NCI-H82 treated with DMSO at 0.1 percent for 48 hours (cell line): ENCODE data around the gene DIPK1B.

Experiments used
- DNase-seq: peaks from one replicate; lab custom pipeline; 2025; ENCODE audit not compliant: unreplicated experiment; lab: John Stamatoyannopoulos, UW

Gene DIPK1B

GRCh38 chr9:136673088-136673974 lies 39.0 kb upstream of the DIPK1B start:
- DNase-seq: no peak

- no peak for DNase-seq
These were observed 38.2 kb upstream of the DIPK1B start for GRCh38 chr9:136673975-136674785.

- no peak for DNase-seq
These were observed 37.5 kb upstream of the DIPK1B start for GRCh38 chr9:136674786-136675349.

GRCh38 chr9:136675477-136676296 lies 36.7 kb upstream of the DIPK1B start:
- DNase-seq: no peak

DNA sequence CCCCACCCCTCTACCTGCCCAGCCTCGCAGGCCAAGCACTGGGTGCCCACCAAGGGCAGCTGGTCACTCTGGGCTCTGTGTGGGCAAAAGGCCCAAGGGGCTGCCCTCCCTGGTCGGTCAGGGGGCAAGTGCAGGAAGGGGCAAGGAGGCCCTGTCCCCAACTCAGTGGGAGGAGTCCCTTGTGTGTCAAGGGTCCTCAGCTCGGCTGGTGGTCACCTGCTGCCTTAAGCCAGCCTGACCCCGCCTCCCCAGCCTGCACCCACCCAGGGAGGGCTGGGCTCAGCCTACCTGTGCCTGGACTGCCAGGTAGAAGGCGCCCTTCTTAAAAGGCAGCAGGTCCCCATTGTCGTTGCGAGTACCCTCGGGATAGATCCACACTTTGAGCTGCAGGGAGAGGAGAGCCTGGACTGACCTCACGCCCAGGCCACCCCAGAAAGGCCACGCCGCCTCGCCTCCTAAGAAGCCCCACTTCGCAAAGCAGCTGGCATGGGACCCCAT lies 36.0 kb upstream of the DIPK1B start:
- no peak for DNase-seq

- DNase-seq: no peak
These were observed 35.3 kb upstream of the DIPK1B start for GRCh38 chr9:136676920-136677686.

DNA sequence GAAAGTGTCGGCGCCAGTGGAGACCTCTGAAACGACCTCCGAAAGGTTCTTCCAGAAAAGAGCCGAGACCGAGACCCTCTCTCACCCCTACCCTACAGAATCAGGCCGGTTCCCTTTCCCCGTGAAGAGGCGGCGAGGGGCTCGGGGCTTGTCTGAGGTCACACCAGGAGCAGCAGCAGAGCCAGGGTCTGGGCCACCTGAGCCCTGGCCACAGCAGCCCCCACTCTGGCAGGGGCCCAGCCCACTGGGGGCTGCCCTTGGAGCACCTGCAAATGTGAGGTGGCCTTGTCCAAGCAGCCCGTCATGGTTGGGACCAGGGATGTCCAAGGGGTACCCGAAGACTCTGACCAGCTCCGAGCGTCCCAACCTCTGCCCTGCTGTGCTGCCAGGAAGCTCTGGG lies 34.3 kb upstream of the DIPK1B start:
- no peak for DNase-seq

GRCh38 chr9:136678624-136679023 lies 33.7 kb upstream of the DIPK1B start:
- DNase-seq: no peak

- no peak for DNase-seq
These were observed 32.9 kb upstream of the DIPK1B start for GRCh38 chr9:136679431-136679941.

- no peak for DNase-seq
These were observed 31.3 kb upstream of the DIPK1B start for GRCh38 chr9:136681029-136681428.

DNA sequence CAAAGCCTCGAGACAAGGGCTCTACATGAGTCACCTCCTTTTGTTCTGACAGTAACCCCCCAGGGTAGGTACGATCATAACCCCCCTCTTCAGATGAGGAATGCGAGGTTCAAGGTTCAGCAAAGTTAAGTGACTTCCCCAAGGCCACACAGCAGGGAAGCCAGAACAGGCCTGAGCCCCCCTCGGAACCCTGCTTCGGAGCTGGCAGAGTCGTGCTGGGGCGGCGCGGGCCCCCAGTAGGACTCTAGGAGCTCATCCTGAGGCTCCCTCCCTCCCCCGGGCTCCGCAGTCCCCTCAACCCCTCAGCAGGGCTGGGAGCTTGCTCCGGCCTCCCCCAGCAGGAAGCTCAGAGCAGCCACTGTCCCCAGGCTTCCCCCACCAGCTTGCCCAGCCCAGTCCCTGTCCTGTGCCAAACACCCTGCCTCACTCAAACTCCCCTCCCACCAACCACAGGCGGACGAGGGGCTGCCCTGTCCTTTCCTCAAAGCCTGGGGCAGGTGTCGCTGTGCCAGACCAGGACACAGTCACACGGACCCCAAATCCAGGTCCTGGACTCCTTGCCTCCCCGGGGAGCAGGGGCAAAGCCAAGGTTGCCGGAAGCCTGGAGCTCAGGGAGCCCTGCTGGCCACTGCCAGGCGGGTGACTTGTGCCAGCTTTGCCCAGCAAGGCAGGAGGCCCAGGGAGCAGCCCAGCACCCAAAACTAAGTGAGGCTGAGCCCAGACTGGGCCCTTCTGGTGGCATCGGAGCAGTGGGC lies 30.2 kb upstream of the DIPK1B start:
- no peak for DNase-seq

- DNase-seq: no peak
These were observed 29.7 kb upstream of the DIPK1B start for GRCh38 chr9:136682710-136683109.

GRCh38 chr9:136683173-136683745 lies 29.1 kb upstream of the DIPK1B start:
- DNase-seq: no peak

DNA sequence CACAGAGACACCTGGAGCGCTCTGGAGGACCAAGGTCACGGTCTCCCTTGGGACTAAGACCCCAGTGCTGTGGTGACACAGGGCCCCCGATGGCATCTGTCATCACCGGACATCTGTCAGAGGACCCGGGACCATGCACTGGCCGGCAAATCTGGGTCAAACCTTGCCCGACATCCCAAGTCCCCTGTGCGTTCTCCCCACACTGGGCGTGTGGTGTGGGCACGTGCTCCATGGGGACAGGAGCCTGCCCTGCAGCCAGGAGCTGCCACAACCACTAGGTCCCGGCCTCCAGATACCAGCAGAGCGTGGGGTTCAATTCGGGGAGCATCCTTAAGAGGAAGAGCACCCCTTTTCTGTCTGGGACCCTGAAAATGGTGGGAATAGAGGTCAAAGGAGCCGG lies 28.6 kb upstream of the DIPK1B start:
- no peak for DNase-seq

DNA sequence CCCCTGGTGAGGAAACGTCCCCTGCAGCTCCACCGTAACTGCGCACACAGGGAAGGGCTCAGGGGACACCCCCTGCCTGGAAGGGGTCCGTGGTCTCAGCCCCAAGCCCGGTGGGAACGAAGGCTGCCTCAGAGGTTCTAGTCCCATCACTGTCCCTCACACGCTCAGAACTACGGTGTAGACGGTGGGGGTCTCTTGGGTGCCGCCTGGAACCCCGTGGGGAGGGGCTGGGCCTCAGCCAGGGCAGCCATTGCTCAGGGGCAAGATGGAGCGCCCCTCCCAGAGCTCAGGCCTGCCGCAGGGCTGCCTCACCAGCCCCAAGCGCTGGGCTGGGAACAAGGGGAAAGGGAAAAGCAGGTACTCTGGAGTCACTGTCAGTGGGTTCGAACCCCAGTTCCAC lies 28.0 kb upstream of the DIPK1B start:
- no peak for DNase-seq

GRCh38 chr9:136684799-136685198 lies 27.6 kb upstream of the DIPK1B start:
- no peak for DNase-seq

DNA sequence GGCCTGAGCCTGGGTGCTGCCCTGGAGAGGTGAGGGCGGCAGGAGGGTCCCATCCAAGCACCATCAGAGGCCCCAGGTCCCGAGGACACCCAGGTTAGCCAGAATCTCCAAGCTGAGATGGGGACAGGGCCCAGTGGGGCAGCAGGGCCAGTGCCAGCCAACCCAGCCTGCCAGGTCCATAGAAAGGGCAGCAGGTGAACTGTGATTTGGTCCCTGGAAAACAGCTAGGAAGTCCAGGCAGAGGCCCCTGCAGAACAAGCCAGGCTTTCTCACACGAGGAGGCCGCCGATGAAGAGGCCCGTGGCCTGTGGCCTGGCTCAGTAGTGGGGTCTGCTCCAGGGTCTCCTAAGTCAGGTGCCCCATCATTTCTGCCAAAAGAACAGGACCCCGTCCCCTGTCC lies 27.2 kb upstream of the DIPK1B start:
- DNase-seq: no peak

- no peak for DNase-seq
These were observed 26.4 kb upstream of the DIPK1B start for GRCh38 chr9:136685790-136686533.
